SKM-1 treated with dmso at 0.1 percent for 144 hours (cell line): Measurements from ENCODE around the gene ME2.
"Not testable (repeated sequence)": the region's sequence is repeated elsewhere in the genome, so short reads cannot be mapped to it uniquely, and the experiment has no call there.

Source experiments
- DNase-seq: peaks from one replicate; lab custom pipeline; 2025; ENCODE audit not compliant: unreplicated experiment; lab: John Stamatoyannopoulos, UW

The ME2 gene

GRCh38 chr18:50969448-50969847 lies 90.5 kb downstream of the ME2 start:
- no peak for DNase-seq

- no peak for DNase-seq
Measured at GRCh38 chr18:50970006-50970405, 91.1 kb downstream of the ME2 start.

GRCh38 chr18:50972404-50972803 lies 93.5 kb downstream of the ME2 start:
- DNase-seq = not testable (repeated sequence)

GRCh38 chr18:50973367-50974126 lies 94.6 kb downstream of the ME2 start:
- DNase-seq = no peak

DNA sequence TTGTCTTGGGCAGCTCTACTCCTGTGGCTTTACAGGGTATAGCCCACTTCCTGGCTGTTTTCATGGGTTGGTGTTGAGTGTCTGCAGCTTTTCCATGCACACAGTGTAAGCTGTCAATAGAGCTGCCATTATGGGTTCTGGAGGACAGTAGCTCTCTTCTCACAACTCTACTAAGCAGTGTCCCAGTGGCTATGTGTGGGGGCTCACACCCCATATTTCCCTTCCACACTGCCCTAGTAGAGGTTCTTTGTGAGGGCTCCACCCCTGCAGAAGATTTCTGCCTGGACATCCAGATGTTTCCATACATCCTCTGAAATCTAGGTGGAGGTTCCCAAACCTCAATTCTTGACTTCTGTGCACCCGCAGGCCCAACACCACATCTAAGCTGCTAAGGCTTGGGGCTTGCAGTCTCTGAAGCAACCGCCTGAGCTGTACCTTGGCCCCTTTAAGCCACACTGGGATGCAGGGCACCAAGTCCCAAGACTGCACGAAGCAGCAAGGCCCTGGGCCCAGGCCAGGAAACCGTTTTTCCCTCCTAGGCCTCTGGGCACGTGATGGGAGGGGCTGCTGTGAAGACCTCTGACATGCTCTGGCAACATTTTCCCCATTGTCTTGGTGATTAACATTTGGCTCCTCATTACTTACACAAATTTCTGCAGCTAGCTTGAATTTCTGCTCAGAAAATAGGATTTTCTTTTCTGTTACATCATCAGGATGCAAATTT lies 98.3 kb downstream of the ME2 start:
- no peak for DNase-seq

DNA sequence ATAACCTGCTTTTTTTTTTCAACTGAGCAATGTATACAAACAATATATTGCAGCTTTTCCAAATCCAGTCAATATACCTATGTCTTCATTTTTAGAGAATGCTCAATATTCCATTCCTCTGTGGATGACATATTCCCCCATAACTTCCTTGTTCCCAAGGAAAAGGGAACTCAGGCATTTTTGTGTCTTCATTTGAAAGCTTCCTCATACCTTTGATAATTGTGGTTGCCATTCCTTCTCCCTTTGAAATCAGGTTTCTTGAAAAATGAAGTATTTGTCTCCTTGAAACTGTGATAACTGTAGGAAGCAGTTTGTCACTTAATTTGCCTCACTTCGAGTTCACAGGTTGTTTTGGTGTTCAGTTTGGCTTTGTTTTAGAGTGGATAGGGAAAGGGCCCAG lies 102.5 kb downstream of the ME2 start:
- no peak for DNase-seq

- no peak for DNase-seq
Measured at GRCh38 chr18:50982086-50982801, 103.3 kb downstream of the ME2 start.

- DNase-seq = no peak
Measured at GRCh38 chr18:50982802-50983179, 103.9 kb downstream of the ME2 start.

GRCh38 chr18:50986360-50987087 lies 107.6 kb downstream of the ME2 start:
- DNase-seq = no peak

- no peak for DNase-seq
Measured at GRCh38 chr18:50987261-50987660, 108.3 kb downstream of the ME2 start.

DNA sequence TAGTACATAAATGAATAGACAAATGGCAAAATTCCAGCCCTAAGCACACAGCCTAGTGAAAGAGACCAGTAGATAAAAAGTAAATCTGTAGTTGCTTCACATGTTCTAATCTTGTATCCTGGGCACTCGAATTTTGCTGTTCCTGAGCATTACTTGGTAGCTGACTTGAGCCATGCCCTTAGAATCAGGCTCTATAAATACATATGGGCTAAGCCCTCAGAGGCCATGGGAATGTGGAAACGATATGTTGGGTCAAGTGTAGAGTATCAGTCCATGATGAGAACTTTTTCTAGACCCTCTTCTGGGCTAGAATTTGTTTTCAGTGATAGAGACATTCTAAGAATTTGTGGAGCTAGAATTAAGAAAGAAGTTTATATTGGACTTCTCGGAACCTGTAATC lies 110.8 kb downstream of the ME2 start:
- DNase-seq = no peak

DNA sequence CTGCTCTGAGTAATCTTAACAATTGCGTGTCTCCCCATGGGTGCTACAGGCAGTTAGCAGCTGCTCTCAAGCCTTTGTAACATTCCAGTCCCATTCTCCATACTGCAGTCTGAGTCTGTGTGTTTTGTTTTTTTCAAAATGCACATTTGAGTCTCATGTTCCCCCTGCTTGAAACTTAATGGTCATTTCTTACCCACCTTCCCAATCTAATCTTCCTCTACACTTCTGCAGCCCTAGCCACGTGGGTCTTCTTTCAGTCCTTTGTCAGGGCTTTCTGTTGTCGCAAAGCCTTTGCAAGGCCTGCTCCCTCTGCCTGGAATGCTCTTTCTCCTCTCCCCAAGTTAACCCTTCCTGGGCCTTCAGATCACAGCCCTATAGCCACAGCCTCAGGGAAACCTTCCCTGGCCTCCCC lies 113.4 kb downstream of the ME2 start:
- no peak for DNase-seq

DNA sequence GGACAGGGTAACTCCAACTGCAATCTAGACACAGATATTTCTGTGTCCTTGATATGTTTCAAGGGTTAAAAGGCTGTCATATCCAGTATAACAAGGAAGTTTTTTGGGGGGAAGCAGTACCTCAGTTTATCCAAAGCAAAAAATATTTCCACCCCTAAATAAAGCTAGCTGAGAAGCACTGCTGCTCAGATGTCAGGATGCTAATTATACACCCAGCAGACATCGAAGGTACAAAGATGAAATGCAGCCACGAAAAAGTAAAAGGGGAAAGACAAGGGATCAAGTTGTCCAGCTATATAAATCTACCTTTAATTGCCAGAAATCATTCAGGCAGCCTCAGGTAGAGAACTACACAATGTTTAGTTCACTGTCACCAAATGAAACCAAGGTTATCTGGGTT lies 115.1 kb downstream of the ME2 start:
- DNase-seq = no peak

DNA sequence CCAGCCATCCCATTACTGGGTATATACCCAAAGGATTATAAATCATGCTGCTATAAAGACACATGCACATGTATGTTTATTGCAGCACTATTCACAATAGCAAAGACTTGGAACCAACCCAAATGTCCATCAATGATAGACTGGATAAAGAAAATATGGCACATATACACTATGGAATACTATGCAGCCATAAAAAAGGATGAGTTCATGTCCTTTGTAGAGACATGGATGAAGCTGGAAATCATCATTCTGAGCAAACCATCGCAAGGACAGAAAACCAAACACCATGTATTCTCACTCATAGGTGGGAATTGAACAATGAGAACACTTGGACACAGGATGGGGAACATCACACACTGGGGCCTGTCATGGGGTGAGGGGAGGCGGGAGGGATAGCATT lies 124.3 kb downstream of the ME2 start:
- not testable (repeated sequence) for DNase-seq
